ENCODE measurements around the gene INHA.

DNA sequence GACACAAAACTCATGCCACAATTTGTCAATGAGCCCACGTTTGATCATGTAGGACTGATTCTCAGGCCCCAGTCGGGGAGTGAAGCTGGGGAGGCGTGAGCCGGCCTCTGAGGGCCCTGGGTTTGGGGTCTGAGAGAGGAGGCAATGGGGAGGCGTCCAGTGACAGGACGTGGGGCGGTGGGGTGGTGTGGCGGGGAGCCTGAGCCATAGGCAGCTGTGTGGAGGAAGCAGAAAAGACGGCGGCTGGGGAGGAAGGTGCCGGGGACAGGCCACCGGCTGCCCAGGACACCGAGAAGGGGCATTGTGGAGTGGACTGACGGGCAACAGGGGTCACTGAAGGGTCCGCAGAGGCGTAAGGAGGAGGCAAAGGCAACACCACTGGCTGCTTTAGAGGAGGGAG is 35.7 kb upstream of the INHA start:
- TF ChIP-seq POLR2A (IDR thresholded peaks at IDR 0.05) = no peak
- TF ChIP-seq, protein P1, sequence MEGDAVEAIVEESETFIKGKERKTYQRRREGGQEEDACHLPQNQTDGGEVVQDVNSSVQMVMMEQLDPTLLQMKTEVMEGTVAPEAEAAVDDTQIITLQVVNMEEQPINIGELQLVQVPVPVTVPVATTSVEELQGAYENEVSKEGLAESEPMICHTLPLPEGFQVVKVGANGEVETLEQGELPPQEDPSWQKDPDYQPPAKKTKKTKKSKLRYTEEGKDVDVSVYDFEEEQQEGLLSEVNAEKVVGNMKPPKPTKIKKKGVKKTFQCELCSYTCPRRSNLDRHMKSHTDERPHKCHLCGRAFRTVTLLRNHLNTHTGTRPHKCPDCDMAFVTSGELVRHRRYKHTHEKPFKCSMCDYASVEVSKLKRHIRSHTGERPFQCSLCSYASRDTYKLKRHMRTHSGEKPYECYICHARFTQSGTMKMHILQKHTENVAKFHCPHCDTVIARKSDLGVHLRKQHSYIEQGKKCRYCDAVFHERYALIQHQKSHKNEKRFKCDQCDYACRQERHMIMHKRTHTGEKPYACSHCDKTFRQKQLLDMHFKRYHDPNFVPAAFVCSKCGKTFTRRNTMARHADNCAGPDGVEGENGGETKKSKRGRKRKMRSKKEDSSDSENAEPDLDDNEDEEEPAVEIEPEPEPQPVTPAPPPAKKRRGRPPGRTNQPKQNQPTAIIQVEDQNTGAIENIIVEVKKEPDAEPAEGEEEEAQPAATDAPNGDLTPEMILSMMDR (IDR thresholded peaks at IDR 0.05) = no peak
